KG1 (cell line): ENCODE measurements around the gene AK5.

ENCODE experiments used
- DNase-seq: peaks from one replicate; lab custom pipeline; 2025; lab: John Stamatoyannopoulos, UW

Gene AK5

DNA sequence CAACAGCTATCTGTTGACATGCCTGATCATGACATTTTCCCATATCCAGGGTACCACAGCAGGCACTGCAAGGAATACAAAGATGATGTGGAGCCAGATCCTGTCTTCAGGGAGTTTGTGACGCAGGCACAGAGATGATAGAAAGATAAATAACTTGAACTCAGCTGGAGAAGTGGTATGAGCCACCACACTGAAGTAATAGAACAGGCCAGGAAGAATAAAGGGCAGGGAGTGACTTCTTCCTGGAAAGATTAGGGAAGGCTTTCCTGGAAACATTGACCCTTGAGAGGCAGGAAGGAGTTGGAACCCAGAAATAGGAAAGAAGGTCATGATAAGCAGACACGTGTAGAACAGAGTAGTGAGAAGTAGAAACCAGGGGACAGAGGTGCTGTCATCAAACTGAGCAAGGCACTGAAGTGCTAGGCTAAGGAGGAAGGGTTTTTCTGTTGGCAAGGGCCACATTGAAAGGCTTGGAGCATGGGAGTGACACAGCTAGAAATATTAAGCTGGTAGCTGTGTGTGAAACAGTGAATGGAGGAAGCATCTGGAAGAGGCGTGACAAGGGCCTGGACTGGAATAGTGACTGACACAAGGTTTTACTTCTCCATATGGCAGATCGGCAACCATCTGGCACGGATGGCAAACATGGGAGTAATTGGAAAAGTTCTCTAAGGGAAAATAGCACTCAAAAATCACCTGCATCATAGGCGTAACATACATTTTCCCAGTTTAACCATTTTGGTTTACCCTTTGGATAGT lies 68.4 kb downstream of the AK5 start:
- no peak for DNase-seq

DNA sequence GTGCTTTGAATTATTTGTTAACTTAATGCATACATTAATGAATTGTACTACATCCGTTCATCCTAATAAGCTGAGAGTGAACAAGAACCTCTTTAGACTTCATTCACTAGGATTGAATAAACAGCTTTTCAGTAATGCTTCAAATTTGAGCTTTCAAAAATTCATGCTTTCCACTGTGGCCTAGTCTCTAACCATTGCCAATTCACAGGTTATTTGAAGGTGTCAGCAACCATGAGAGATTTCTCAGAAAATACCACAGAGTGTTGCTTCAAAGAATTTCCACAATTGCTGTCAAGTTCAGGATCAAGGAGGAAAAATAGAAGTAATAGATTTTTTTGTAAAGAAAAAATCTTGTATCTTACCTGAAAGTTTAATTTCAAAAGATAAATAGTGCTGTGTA lies 72.7 kb downstream of the AK5 start:
- DNase-seq = no peak

DNA sequence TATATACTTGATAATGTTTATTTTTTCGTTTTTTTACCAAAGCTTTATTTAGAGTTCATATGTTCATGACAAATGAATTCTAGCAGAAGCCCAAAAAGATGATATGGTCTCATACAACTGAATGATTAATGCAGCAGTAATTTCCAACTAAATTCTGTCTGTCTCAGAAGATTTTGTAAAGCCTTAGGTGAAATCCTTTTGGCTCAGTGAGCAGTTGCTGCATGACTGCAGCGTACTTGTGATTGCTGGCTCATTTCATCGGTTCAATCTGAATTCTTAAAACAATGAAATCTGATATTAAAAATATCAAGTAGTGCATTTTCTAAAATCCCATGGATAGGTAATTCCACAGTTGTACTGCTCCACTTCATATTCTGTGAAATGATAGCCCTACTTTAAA lies 73.2 kb downstream of the AK5 start:
- no peak for DNase-seq

DNA sequence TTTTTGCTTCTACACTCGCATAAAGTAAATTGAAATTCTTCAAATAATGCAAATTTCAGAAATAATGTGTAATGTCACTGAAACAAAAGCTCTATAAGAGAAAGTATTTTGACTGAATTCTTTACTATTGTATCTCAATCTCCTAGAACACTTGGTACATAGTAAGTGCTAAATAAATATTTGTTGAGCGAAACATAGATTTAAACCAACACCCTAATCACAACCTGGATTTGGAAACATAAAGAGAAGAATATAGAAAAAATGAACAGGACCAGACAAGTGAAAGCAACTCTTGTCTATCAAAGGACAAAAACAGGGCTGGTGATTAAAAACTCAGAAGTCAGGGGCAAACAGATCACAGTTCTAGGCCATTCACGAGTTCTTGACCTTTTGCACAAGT lies 74.3 kb downstream of the AK5 start:
- DNase-seq = no peak

DNA sequence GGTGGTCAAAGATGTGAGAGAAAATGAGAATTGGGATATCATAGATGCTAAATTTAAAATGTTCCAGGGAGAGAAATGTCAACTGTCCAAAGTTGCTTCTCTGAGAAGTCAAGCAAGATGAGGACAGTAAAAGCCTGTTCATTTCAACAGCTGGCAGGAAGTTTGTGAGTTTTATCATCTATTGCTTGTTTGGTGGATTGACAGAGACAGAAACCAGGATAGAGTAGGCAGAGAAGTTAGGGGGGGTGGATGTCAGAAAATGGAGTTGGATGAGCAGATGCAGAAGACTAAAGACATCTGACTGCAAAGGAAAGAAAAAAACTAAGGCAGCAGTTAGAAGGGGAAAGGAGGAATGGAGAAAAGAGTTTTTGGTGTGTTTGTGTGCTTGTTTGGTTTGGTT lies 78.4 kb downstream of the AK5 start:
- no peak for DNase-seq

DNA sequence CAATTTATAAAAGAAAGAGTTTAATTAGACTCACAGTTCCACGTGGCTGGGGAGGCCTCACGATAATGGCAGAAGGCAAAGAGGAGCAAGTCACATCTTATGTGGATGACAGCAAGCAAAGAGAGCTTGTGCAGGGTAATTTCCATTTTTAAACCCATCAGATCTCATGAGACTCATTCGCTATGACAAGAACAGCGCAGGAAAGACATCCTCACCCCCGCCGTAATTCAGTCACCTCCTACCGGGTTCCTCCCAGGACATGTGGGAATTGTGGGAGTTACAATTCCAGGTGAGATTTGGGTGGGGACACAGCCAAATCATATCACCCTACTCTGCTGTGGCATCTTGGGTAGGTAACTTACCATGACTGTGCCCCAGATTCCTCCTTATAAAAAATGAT lies 79.8 kb downstream of the AK5 start:
- DNase-seq = no peak

DNA sequence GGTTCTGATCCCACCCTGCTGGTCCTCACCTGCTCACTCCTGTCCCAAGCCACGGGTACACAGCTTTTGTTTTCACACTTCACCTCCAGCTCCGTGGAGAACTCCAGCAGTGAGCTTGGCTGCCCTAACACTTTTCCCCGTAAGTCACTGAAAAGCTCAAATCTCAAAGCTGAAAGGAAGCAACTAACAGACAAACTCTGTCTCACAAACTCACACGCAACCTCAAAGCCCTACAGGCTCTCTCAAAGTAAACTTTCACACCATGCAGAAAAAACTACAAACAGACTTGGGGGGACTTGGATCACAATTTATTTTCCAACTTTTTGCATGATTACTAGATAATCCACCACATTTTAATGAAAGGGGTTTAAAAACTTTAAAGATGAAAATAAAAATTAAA lies 88.3 kb downstream of the AK5 start:
- no peak for DNase-seq

DNA sequence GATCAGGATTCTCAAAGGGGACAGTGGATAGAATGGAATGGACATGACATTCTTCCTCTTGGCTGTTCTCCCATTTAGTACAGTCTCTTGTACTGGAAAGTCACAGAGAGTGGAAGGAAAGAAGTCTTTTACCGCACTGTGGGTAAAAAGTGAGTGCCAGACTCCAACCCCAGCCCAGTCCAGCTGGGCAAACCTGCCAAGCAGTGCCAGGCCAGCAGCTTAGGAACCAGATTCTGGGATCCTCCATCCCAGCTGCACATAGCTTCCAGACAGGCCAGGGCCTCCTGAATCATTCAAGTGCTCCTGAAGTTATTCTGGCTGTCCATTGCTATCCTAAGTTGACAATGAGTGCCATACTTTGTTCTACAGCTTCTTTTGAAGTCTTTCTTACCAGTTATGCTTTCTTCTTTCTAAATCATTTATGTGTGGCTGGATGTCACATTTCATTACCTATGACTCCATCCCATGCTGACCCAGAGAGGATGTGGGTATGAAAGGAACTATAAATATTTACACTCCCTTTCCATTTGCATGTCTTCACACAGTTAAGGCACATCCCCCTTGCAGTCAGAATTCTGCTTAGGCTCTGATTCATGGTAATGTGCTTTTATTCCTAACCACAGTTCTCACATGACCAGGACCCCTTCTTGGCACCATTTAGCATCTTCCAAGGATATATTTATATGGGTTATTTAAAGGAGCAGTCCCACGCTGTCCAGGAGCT lies 88.9 kb downstream of the AK5 start:
- DNase-seq = no peak

DNA sequence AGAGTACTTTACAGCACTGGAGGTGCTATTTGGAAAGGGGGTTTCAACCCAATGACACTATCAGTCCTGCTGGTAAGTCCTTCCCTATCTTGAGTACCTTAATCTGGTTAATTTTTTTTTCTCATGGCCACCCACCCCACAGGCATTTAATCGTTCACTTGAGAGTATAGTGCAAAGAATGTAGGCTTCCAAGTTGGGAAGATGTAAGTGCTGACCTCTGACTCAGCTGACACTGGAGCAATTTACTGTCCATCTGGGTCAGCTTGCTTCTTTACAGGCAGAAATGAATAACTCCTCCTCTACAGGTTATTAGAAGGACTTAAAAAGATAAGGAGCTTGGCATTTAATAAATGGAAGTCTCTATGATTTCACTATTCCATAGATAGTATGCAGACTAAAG lies 89.6 kb downstream of the AK5 start:
- no peak for DNase-seq

DNA sequence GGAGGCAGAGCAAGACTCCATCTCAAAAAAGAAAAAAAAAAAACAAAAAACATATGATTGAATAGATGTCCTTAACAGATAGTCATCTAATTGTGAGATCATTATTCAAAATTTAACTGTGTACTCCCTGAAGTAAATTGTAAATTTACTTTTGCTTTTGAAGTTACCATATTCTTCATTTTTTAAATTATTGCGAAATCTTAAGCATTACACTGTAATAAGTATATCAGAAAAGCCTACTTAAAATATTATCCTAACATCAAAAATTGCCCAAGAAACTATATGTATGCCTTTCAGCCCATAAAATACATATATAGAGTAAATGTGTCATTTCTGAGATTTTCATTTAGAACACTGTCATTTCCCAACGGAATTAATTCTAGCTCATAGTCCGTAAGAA lies 91.9 kb downstream of the AK5 start:
- DNase-seq = no peak

DNA sequence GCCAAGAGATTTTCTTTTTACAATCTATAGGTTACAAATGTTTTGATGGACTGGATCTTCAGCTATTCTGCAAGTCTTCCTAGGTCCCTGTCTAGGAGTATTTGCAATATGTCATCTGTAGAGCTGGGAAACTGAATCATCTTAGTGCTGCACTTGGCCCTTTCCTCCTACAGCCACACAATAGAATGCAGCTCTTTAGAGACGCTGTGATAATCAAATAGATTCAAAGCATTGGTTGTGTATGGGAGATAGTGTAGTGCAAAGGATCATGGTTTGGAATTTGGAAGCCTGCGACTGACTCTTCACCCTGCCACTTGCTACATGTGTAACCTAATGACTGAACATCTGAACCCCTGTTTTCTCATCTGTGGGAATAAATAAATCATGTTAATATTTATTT lies 93.7 kb downstream of the AK5 start:
- DNase-seq = no peak

DNA sequence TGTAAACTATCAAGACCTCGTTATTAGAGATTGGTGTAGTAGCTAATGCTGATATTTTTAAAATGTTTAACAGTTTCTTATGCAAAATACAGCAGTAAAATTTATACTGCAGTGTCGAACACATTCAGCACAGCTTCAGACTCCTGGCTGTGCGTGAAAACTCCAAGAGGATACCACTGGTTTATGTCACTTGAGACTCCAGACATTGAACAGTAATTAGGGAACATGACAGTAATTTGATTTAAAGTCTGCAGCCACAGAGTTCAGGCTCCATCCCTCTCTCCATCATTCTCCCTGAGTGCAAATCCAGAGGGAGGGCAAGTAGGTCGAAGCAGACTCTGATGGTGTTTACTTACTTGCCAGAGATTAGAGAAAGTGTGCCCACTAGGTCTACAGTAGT lies 94.2 kb downstream of the AK5 start:
- DNase-seq = no peak

DNA sequence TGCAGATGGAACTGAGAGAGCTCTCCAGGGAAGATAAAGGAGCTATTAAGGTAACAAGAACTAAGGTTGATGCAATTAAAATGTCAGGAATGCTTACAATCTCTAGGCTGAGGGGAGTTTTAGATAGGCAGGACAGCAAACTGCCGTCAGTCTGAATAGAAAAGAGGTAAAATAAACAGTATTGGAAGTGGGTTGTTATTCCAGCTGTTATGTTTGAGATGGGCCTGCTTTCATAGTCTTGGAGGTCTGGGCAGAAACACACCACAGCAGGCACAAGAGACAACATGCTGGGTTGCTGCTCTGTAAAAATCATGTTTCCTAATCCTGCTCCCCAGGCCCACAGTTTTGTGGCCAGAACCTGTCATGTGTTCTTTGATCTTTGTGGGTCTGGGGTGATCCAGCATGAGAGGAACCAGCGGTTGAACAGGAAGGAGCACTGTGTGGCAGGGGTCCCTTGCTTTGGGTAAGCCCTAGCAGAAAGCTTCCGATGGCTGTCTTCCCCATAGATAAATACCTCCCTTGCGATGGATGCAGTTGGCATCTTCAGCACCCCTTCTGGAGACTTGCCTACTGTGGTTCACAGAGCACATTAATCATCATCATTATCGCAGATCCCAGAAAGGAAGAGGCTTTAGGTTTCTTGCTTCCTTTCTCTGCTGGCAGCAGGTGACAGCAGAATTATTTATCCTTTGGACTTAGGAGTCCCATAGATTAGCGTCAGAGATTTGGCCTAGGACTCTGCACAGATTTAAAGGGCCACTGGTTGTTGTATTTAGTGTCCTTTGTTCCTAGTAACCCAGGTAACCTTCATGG lies 97.1 kb downstream of the AK5 start:
- peak; percentile 55 for DNase-seq

DNA sequence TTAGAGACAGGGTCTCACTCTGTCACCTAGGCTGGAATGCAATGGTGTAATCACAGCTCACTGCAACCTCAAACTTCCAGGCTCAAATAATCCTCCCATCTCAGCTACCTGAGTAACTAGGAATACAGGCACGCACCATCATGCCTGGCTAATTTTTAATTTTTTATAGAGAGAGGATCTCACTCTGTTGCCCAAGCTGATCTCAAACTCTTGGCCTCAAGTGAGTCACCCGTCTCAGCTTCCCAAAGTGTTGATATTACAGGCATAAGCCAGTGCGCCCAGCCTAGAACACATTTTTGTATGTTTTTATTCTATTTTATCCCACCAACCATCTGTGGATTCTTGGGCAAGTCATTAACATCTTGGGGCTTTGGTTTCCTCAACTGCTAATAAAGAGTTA lies 100.5 kb downstream of the AK5 start:
- no peak for DNase-seq

DNA sequence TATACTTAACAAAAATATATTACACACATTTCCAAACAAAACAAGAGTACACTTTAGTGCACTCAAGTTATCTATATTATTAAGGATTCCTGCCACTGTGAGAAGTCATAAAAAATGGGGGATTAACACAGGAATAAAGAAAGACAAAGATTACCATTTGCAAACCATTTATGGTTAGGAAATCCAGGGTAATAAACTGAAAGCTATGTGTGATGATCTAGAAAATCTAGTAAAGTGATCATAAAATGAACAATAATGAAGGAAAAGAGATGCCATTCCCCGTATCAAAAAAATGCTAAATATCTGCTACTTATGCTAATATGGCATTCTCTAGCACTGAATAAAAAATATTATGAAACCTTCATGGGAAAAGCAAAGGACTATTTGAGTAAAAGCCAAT lies 101.4 kb downstream of the AK5 start:
- no peak for DNase-seq

DNA sequence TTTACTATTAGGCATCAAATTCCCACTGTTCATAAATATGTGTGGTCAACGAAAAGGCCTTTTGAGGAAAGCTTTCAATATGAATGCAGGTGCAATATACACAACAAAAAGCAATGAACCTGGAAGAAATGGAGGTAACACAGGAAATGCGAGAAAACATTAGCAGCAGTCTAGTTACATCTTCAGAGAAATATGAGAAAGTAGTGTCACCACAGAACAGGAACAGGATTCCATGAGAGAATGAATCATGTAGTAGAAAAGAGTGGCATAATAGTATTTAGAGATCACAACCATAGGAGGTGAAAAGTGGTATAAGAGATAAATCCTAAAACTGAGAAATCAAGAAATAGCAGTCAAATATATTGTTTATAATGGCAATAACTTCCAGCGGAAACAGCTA lies 103.7 kb downstream of the AK5 start:
- DNase-seq = no peak

DNA sequence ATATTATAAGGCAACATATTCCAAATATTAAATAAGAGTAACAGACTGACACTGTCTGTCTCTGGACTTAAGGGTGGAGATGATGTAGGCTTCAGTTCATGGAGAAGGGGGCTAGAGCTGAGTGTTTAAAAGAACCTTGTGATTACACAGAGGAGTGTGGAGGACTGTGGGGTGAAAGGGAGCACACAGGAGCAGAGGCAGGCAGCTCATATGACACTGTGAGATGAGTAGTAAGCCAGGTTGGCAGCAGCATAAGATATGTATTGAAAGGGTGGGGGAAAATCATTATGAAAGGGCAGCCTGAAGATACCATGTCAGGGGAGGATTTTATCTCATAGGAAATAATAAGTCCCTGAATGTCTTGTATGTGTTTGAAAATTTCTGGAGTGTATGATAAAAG lies 104.5 kb downstream of the AK5 start:
- no peak for DNase-seq

DNA sequence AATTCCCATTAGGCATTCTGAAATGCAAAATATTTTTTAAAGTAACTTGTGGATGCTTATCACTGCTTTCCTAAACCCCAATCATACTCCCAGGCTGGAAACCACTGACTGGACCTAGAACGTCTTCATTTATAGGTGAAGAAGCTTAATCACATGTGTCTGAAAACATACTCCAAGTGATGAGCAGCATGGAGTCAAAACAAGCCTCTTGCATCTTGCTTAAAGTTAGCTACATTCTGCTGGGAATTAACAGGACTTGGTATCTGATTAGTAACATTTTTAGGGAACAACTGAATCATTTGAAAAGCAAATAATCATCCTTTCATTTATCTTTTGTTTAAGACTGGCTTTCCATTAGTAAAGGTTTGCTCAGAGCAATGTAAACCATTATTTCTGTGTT lies 105.7 kb downstream of the AK5 start:
- DNase-seq = no peak

DNA sequence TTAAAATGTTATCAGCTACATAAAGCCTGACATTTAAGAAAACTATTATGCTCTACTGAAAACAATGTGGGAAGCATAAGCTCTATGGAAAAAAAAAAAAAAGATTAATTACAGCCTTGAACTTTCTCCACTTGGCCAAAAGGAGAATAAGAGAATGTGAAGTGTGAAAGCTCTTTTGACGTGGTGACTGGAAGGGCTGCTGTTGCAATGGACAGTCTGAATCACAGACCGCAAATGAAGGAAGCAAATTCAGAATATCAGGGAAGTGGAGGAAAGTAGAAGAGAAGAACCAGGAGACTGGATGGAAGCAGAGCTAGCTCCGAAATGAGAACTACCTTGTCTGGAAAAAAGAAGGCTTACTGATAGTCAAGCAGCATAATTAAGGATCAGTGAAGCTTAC lies 106.8 kb downstream of the AK5 start:
- DNase-seq = no peak

DNA sequence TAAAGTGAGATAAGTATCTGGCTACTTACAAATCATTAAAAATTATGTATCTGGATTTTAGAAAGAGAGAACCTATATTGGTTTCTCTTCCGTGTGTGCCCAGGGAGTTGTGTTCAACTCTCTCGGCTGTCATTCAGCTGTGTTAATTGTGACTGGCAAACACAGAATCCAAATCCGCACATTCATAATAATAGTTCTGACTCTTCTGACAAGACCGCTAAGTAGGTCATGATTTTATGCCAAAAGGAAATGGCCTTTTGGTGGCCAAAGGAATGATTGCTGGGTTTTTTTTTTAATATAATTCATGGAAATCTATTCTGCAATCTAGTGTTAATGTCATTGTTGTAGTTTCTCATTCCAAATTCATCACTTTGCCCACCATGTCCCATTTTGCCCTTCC lies 110.7 kb downstream of the AK5 start:
- no peak for DNase-seq

DNA sequence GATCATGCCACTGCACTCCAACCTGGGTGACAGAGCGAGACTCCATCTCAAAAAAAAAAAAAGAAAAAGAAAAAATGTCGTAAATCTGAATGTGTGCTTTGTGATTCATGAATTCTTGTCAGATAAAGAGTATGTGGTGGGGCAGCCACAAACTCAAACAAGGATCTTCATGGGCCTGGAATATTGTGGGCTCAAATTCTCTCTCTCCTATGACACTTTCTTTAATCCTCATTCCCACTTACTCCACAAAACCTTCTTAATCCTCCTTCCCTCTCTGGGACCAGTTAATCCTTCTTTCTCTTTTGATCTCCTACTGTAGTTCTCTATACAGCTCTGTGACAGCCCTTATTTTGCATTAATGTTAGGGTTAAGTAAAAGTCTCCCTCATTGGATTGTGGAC lies 112.3 kb downstream of the AK5 start:
- no peak for DNase-seq

DNA sequence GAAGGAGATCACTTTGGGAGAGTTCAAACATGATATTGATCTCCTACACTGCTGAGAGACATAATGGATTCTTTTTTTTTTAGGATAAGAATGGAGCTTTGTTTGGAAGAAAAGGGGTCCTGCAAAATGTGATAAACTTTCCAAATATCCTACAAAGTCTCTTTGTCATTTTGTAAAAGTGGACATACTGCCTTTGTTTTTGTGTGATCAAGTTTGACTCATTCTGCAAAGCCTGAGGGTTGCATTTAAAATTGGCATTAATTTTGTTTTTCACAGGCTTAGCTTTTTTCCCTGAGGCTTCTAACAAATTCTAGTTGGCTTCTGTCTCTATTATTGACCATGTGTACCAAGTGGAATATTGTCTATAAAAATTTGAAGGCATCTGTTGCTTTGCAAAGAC lies 113.2 kb downstream of the AK5 start:
- DNase-seq = no peak

DNA sequence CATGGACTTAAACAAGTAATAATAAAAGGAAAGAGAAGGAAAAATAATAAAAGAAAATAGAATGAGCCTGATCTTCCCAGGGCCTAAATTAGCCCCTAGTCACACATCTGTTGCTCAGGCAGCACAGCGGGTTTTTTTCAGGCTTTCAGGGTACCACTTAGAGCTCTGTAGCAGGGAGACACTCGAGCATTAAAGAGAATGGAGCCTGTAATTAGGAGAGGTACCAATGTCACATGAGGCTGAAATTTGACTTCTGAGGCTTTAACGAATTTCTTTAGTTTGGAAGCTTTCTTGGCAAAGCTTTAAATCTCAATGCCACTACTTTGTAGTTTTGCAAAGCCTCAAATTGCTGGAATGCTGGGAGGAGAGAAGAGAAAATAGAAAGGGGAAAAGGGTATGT lies 116.3 kb downstream of the AK5 start:
- DNase-seq = no peak
